Measurements from ENCODE around the gene NTF3.

Gene NTF3

GRCh38 chr12:5489017-5489416 is 57.1 kb downstream of the NTF3 start:
- no peak for TF ChIP-seq CTCF (conservative IDR thresholded peaks at IDR 0.05; ENCODE audit: low read depth)
- ChIA-PET CTCF (no interaction called here), POLR2A (ENCODE audit: low non-redundant PET) (no interaction called here)
- no peak overlapping the region for H3K27ac ChIP-seq
- DNase-seq (ENCODE audit: low spot score) = no peak

- ChIA-PET POLR2A (ENCODE audit: low non-redundant PET) (no interaction called here), CTCF (no interaction called here)
- H3K27ac ChIP-seq = no peak overlapping the region
- TF ChIP-seq CTCF (conservative IDR thresholded peaks at IDR 0.05; ENCODE audit: low read depth) = no peak
- no peak for DNase-seq (ENCODE audit: low spot score)
These were observed 58.0 kb downstream of the NTF3 start for GRCh38 chr12:5489760-5490406.

- no peak overlapping the region for H3K27ac ChIP-seq
- CTCF ChIA-PET = interaction anchor here (1.1 to 1.4 kb wide), 2 partner anchors 14 to 23 kb away, joined by 3 to 11 read pairs; no protein-coding TSS in a partner anchor
- POLR2A ChIA-PET (ENCODE audit: low non-redundant PET) = no interaction called here
- no peak for DNase-seq (ENCODE audit: low spot score)
- TF ChIP-seq CTCF (conservative IDR thresholded peaks at IDR 0.05; ENCODE audit: low read depth) = no peak
These were observed 60.7 kb downstream of the NTF3 start for GRCh38 chr12:5492562-5492961.

- no peak overlapping the region for H3K27ac ChIP-seq
- ChIA-PET POLR2A (ENCODE audit: low non-redundant PET) (no interaction called here), CTCF (interaction anchor here (1.1 to 1.4 kb wide), 2 partner anchors 14 to 24 kb away, joined by 3 to 11 read pairs; no protein-coding TSS in a partner anchor)
- no peak for TF ChIP-seq CTCF (conservative IDR thresholded peaks at IDR 0.05; ENCODE audit: low read depth)
- DNase-seq (ENCODE audit: low spot score) = no peak
These were observed 61.1 kb downstream of the NTF3 start for GRCh38 chr12:5493018-5493417.

GRCh38 chr12:5494343-5494742 is 62.4 kb downstream of the NTF3 start:
- no peak for TF ChIP-seq CTCF (conservative IDR thresholded peaks at IDR 0.05; ENCODE audit: low read depth)
- ChIA-PET POLR2A (ENCODE audit: low non-redundant PET) (no interaction called here), CTCF (no interaction called here)
- H3K27ac ChIP-seq = no peak overlapping the region
- no peak for DNase-seq (ENCODE audit: low spot score)

GRCh38 chr12:5497329-5498053 is 65.6 kb downstream of the NTF3 start:
- CTCF ChIA-PET = no interaction called here
- no peak for TF ChIP-seq CTCF (conservative IDR thresholded peaks at IDR 0.05; ENCODE audit: low read depth)
- POLR2A ChIA-PET (ENCODE audit: low non-redundant PET) = no interaction called here

More at GRCh38 chr12:5497329-5498053, 65.6 kb downstream of the NTF3 start:
- DNase-seq (ENCODE audit: low spot score) = no peak
- no peak overlapping the region for H3K27ac ChIP-seq

Data from RWPE1 (cell line).